Left lobe of liver (tissue), 2 donors: ENCODE results near the gene CEACAM19. TPM values are rescaled to one million over a fixed set of nuclear protein-coding genes. Genes with fewer than 3 reads are reported as not detected.

ENCODE experiments used
- ATAC-seq: fragments of 200-7000 bp; cut with Tn5 transposase; one replicate; pipeline ENCODE4 v1.9.1; 2020; ENCODE audit warnings: mild to moderate bottlenecking, moderate library complexity
- DNase-seq: peaks from one replicate; pipeline ENCODE4 v3.0.0-alpha.2; 2020; ENCODE audit warnings: low spot score
- total RNA-seq: library from RNA; stranded (reverse); gene quantifications from one replicate; pipeline ENCODE4 v1.2.1, GENCODE V29; 2021
- donor health status: DM: no; HTN: no; CAD: no; lungs with moderate emphysema.
- donor health status: DM: no; HTN: yes; CAD: no.

Gene CEACAM19
- total RNA-seq, 1 donor from 2014 or later = 5.6 TPM

- DNase-seq (no peak), ATAC-seq (peak; percentile 61)
Observed at GRCh38 chr19:44644402-44645016, 26.8 kb upstream of the CEACAM19 start.

- no peak for DNase-seq
- no peak for ATAC-seq
Observed at GRCh38 chr19:44645407-44646048, 25.8 kb upstream of the CEACAM19 start.

- ATAC-seq (no peak), DNase-seq (no peak)
Observed at GRCh38 chr19:44646049-44646416, 25.2 kb upstream of the CEACAM19 start.

- no peak for DNase-seq
- no peak for ATAC-seq
Observed at GRCh38 chr19:44647144-44647543, 24.1 kb upstream of the CEACAM19 start.

GRCh38 chr19:44648631-44649251 is 22.5 kb upstream of the CEACAM19 start:
- ATAC-seq (peak; percentile 62), DNase-seq (peak; percentile 66)

GRCh38 chr19:44649578-44650145 is 21.6 kb upstream of the CEACAM19 start:
- DNase-seq (peak; percentile 78), ATAC-seq (peak; percentile 57)

- DNase-seq = no peak
- no peak for ATAC-seq
Observed at GRCh38 chr19:44653343-44653742, 17.9 kb upstream of the CEACAM19 start.

- ATAC-seq (peak; percentile 85), DNase-seq (peak; percentile 82)
Observed at GRCh38 chr19:44653977-44654774, 17.1 kb upstream of the CEACAM19 start.

GRCh38 chr19:44657211-44657921 is 13.9 kb upstream of the CEACAM19 start:
- ATAC-seq = peak; percentile 65
- peak; percentile 57 for DNase-seq

- ATAC-seq = peak; percentile 16
- DNase-seq = no peak
Observed at GRCh38 chr19:44658069-44658733, 13.1 kb upstream of the CEACAM19 start.

GRCh38 chr19:44660081-44660480 is 11.2 kb upstream of the CEACAM19 start:
- ATAC-seq (no peak), DNase-seq (no peak)

GRCh38 chr19:44661205-44661604 is 10.1 kb upstream of the CEACAM19 start:
- no peak for DNase-seq

GRCh38 chr19:44661904-44662303 is 9.4 kb upstream of the CEACAM19 start:
- DNase-seq (no peak), ATAC-seq (no peak)

More at GRCh38 chr19:44661205-44661604, 10.1 kb upstream of the CEACAM19 start:
- ATAC-seq = no peak

GRCh38 chr19:44662691-44663385 is 8.4 kb upstream of the CEACAM19 start:
- no peak for DNase-seq
- ATAC-seq = no peak

- DNase-seq (no peak), ATAC-seq (no peak)
Observed at GRCh38 chr19:44663996-44664395, 7.3 kb upstream of the CEACAM19 start.

- ATAC-seq (no peak), DNase-seq (no peak)
Observed at GRCh38 chr19:44664976-44665375, 6.3 kb upstream of the CEACAM19 start.

GRCh38 chr19:44666852-44667556 is 4.3 kb upstream of the CEACAM19 start:
- DNase-seq (no peak), ATAC-seq (peak; percentile 29)

GRCh38 chr19:44668985-44669764 is 2.1 kb upstream of the CEACAM19 start:
- ATAC-seq (peak; percentile 16), DNase-seq (no peak)
